Measurements from ENCODE around the gene SPACA7.

Gene SPACA7

GRCh38 chr13:112450118-112450903 lies 74.2 kb downstream of the SPACA7 start:
- POLR2A ChIA-PET = no interaction called here
- DNase-seq (ENCODE audit: extremely low spot score) = no peak
- no peak for TF ChIP-seq CTCF (IDR thresholded peaks at IDR 0.05; ENCODE audit: control extremely low read depth, extremely low read depth, low read depth, missing control alignments)
- CTCF ChIA-PET = no interaction called here

DNA sequence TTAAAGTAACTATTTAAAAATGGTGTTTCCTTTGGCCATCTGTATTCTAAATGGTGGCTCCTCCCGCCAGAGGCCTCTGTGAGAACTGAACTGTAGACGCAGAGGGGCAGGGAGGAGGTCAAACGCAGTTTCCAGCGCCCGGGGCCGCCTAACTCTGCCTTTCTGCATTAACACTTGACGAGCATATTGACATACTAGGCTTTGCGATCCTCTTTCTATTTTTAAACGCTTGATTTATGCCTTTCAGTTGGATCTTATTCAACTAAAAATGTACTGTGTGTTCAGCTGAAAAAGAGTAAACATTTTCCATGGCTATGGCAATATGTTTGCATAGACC lies 74.7 kb downstream of the SPACA7 start:
- ChIA-PET POLR2A (no interaction called here), CTCF (no interaction called here)
- no peak for TF ChIP-seq CTCF (IDR thresholded peaks at IDR 0.05; ENCODE audit: control extremely low read depth, extremely low read depth, low read depth, missing control alignments)
- no peak for DNase-seq (ENCODE audit: extremely low spot score)

- no peak for TF ChIP-seq CTCF (IDR thresholded peaks at IDR 0.05; ENCODE audit: control extremely low read depth, extremely low read depth, low read depth, missing control alignments)
- peak; percentile 15 for DNase-seq (ENCODE audit: extremely low spot score)
- ChIA-PET CTCF (no interaction called here), POLR2A (no interaction called here)
Observed at GRCh38 chr13:112451512-112452379, 75.6 kb downstream of the SPACA7 start.

DNA sequence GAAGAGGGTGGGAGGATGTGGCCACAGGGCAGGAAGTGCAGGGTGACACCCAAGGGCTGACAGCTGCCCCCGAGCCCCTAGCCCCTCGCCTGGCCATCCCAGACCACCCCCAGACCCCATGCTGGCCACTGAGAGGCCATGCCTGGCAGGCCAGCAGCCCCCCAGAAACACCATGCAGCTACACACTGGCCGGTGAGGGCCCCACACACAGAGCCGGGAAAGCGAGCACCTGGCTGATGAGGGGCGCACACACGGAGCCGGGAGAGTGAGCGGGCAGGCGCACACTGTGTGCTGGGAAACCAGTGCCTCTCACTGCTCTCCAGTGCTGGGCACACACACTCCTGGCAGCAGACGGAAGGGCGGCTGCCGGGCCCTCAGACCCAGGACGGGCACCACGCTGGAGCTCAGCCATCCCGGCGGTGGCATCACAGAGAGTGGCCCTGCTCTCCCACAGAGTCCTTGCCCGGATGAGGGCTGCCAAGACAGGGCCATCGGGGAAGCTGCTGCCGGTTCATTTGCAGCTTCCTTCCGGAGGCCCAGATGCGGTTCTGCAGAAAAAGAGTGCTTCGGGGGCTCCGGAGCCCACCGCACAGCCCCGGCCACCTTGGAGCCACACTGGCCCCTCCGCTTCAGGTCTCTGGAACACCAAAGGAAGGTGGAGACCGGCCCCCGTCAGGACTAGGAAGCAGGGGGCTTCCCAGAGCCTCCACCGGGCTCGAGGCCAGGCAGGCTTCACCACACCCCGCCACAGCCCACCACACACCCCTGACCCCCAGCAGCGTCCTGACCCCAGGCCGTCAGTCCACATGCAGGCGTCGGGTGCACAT lies 76.4 kb downstream of the SPACA7 start:
- POLR2A ChIA-PET = no interaction called here
- no peak for TF ChIP-seq CTCF (IDR thresholded peaks at IDR 0.05; ENCODE audit: control extremely low read depth, extremely low read depth, low read depth, missing control alignments)
- no peak for DNase-seq (ENCODE audit: extremely low spot score)
- CTCF ChIA-PET = interaction anchor here (2.2 kb wide), 1 partner anchor 9 kb away, joined by 8 read pairs; no protein-coding TSS in a partner anchor

DNA sequence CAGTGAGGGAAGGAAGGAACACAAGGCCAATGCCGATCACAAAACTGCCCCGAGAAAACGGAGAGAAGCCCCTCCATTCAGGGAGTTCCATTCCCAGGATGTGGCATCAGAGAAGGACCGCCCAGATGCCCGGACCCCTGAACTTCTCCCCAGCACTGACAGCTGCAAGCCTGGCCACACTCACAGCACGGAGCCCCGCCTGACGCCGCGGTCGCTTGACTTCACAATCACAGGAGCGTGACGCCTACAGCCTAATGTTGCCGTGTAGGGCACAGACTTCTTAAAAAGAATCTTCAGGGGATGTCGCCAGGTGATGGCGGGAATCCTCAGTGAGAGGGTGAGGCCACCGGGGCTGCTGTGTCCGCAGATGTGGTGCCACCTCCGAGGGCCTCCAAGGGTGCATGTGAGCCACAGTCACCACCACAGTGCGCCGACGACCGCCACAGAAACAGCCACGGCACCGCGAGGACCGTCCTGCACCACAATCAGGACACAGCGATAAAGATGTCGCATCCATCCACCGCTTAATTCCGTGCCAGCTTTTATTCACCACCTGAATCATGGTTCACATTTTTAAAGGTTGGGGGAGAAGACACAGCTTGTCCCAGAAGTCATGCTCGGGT lies 77.2 kb downstream of the SPACA7 start:
- ChIA-PET CTCF (interaction anchor here (2.2 kb wide), 1 partner anchor 10 kb away, joined by 8 read pairs; no protein-coding TSS in a partner anchor), POLR2A (no interaction called here)
- no peak for TF ChIP-seq CTCF (IDR thresholded peaks at IDR 0.05; ENCODE audit: control extremely low read depth, extremely low read depth, low read depth, missing control alignments)

More for the DNA sequence above, 77.2 kb downstream of the SPACA7 start:
- no peak for DNase-seq (ENCODE audit: extremely low spot score)

All from GM10248 (cell line).